Left lobe of liver (tissue), 2 donors: ENCODE results near the gene SH3GLB1. TPM values are rescaled to one million over a fixed set of nuclear protein-coding genes. Genes with fewer than 3 reads are reported as not detected.
"Not testable (repeated sequence)": the region's sequence is repeated elsewhere in the genome, so short reads cannot be mapped to it uniquely, and the experiment has no call there.

Experiments used
- ATAC-seq: fragments of 200-7000 bp; cut with Tn5 transposase; one replicate; pipeline ENCODE4 v1.9.1; 2020; ENCODE audit warnings: mild to moderate bottlenecking, moderate library complexity
- DNase-seq: peaks from one replicate; pipeline ENCODE4 v3.0.0-alpha.2; 2020; ENCODE audit warnings: low spot score
- total RNA-seq: library from RNA; stranded (reverse); gene quantifications from one replicate; pipeline ENCODE4 v1.2.1, GENCODE V29; 2021
- donor health status: DM: no; HTN: no; CAD: no; lungs with moderate emphysema.
- donor health status: DM: no; HTN: yes; CAD: no.

Gene SH3GLB1
- 23.2 TPM for total RNA-seq

- ATAC-seq (peak; percentile 91), DNase-seq (peak; percentile 91)
These were observed at the start of gene SH3GLB1 for GRCh38 chr1:86704458-86704971. Gene SH3GLB1 (plus strand): TSS chr1:86704576. CDS start chr1:86704900, 324 bp downstream.

DNA sequence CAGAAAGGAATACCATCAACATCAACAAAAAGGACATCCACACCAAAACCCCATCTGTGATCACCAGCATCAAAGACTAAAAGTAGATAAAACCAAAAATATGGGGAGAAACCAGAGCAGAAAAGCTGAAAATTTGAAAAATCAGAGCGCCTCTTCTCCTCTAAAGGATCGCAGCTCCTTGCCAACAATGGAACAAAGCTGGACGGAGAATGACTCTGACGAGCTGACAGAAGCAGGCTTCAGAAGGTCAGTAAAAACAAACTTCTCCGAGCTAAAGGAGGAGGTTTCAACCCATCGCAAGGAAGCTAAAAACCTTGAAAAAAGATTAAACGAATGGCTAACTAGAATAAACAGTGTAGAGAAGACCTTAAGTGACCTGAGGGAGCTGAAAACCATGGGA is 46.0 kb upstream of the SH3GLB1 start:
- DNase-seq, ATAC-seq: not testable (repeated sequence)

DNA sequence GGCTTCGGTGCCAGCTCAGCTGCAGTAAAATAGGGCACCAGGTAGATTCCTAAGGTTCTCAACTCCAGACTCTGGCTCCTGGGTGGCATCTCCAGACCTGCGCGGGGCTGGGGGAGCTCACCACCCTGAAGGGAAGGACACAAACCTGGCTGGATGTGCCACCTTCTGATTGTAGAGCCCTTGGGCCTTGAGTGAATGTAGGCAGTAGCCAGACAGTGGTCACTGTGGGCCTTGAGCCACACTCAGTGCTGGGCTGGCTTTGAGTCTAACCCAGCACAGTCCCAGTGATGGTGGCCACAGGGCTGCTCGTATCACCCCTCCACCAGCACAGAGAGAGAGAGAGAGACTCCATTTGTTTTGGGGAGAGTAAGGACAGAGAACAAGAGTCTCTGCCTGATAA is 38.0 kb upstream of the SH3GLB1 start:
- DNase-seq (no peak), ATAC-seq (no peak)

DNA sequence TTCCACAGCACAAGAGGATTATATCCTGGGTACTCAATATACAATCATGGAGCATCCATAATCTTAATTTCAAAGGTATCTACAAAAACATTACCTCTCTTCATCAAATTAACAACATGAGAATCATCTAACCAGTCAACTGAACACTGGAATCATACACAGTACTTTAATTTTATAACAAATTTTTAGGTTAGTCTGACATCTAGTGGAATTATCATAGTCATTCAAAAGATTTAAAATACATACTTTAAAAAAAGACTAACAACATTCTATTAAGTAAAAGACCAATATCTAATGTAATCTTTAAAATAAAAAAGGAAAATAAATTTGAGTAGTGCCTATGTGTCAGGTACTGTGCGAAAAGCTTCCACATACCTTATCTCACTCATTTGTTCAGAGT is 16.8 kb upstream of the SH3GLB1 start:
- ATAC-seq: no peak
- DNase-seq: no peak

- no peak for ATAC-seq
- no peak for DNase-seq
These were observed 11.7 kb upstream of the SH3GLB1 start for GRCh38 chr1:86692641-86693040.

DNA sequence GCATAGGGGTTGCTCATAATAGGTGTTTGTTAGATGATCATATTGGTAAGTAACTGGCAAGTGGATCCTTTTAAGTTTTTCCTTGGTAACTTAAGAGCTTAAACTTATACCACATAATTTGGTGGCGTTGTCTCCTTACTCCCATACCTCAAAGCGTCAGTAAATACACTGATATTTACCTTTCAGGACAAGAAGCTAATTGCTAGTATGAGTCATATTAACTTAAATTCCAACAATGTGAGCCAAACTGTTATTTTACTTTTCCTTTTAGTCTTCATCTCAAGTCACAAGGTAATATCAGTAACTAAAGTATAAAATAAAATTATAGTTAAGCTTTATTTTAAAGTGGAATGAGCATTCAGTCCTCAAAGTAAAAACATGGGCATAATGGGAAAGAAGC is 9.0 kb upstream of the SH3GLB1 start:
- no peak for ATAC-seq

GRCh38 chr1:86696522-86696921 is 7.9 kb upstream of the SH3GLB1 start:
- DNase-seq: no peak
- ATAC-seq: no peak

More for the DNA sequence above, 9.0 kb upstream of the SH3GLB1 start:
- no peak for DNase-seq

DNA sequence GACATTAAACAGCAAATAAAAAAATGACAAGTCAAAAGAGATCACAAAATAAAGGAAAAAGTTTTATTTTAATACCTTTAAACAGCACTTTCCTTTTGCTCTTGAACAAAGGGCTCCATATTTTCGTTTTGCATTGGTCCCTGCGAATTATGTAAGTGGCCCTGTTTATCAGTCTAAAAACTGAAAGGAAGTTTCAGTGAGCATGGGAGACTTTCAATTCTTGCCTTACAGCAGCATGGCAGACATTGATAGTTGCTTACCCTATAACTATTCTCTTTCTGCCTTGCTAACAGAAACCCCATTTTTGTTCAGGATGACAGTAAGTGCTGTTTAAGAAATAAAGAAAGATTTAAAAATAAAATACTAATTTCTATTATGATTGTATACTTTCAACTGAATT is 5.2 kb upstream of the SH3GLB1 start:
- DNase-seq (no peak), ATAC-seq (no peak)

GRCh38 chr1:86701731-86702130 is 2.6 kb upstream of the SH3GLB1 start:
- DNase-seq: no peak
- ATAC-seq: no peak

- ATAC-seq, DNase-seq: not testable (repeated sequence)
These were observed 1.4 kb upstream of the SH3GLB1 start for GRCh38 chr1:86702954-86703494.

GRCh38 chr1:86703696-86704457 is 499 bp upstream of the SH3GLB1 start:
- DNase-seq: no peak

DNA sequence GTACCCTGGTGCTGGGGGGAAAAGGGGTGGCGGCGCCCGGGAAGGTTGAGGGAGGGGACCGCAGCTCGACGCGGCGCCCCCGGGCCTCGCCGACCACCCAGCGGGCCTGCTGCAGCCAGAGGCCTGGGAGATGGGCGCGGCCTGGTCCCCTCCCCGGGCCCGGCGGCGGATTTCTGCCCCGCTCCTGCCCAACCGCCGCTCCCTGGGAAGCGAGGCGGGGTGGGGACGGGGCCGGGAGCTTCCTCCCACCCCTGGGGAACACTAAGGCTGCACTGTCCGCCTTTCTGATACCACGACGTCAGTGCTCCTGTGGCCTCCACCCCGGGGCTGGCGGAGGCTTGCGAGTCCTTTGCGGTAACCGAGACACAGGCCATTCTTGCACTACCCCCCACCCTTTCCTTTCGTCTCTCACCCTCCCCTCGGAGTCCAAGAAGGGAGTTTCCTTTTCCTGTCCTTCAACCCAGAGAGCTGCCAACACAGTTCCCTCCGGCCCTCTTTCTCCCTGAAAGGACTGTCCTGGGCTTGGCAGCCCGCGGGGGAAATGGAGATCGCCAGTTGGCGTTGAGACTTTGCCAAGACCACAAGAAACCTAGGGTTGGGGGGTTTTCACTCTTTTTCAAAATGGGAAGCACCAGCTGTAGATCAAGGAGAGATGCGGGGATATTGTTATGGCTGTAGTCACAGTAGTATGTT is 742 bp downstream of the SH3GLB1 start:
- DNase-seq: peak; percentile 71

More at GRCh38 chr1:86703696-86704457, 499 bp upstream of the SH3GLB1 start:
- peak; percentile 42 for ATAC-seq

GRCh38 chr1:86705665-86705985 is 1.2 kb downstream of the SH3GLB1 start:
- ATAC-seq: no peak
- DNase-seq: no peak

More for the DNA sequence above, 742 bp downstream of the SH3GLB1 start:
- ATAC-seq: peak; percentile 64

- ATAC-seq (no peak), DNase-seq (no peak)
These were observed 1.8 kb downstream of the SH3GLB1 start for GRCh38 chr1:86706018-86706635.

DNA sequence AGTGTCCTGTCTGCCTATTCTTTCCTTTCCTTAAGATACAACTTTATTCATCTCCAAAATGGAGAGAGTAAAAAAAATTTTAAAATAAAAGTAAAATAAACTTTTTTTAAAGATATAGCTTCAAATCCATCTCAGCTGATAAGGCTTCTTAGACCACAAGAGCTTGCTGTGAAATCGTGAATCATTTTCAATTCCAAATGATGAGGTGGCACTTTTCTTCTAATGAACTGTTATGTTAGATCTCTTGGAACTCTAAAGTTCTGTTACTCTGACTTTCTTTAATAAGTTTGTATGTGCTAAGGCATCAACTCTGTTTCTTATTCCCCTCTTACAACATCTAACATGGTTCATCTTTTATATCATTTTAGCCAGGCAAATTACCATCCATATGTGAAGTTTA is 4.5 kb downstream of the SH3GLB1 start:
- ATAC-seq: no peak

GRCh38 chr1:86712088-86712860 is 7.9 kb downstream of the SH3GLB1 start:
- no peak for ATAC-seq
- no peak for DNase-seq

More for the DNA sequence above, 4.5 kb downstream of the SH3GLB1 start:
- DNase-seq: no peak

- DNase-seq (no peak), ATAC-seq (no peak)
These were observed 9.1 kb downstream of the SH3GLB1 start for GRCh38 chr1:86713477-86713876.

DNA sequence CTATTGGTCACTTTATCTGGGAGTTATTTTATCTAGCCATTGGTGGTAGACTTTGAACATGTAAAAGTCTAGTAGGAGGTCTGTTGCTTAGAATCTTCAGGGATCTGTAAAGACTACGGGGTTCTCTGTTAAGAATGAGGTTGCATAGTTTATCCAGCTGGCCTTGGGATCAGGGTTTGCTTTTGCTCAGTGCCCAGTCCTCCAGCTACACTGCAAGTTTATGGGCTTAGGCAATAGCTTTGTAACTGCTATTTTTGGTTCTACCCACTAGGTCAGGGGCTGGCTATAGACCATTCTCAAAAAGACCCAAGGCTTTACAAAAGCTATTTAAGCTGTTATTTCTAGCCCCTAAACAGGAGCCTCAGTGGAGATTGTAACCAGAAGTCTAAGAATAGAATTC is 9.8 kb downstream of the SH3GLB1 start:
- ATAC-seq (peak; percentile 71), DNase-seq (no peak)

DNA sequence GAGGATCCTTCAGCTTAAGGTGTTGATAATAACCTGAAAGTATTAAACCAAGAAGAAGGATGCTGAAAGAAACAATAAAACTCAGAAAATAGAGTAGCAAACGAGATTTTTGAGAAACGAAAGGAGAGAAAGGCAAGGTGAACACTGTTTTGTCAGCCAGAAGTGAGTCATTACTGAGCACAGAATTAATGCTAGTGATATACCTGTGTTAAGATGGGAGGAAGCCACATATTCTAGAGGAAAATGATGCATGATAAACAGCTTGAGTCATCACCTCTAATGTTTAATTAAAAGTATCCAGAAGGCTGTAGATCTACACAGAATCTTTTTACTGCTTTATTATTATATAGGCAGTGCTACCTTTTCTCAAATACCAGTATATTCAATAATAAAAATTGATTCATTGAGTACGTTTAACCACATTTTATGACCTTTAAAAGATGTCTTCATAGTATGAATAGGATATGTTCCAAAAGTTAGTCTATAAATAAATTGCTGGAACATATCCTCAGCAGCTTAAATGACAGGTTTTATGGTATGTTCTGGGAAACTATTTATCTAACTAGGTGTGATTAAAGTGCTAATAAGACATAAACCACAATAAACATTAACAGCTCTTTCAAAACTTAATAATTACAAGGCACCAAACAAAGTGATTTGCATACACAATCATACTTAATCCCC is 10.3 kb downstream of the SH3GLB1 start:
- ATAC-seq (no peak), DNase-seq (no peak)

DNA sequence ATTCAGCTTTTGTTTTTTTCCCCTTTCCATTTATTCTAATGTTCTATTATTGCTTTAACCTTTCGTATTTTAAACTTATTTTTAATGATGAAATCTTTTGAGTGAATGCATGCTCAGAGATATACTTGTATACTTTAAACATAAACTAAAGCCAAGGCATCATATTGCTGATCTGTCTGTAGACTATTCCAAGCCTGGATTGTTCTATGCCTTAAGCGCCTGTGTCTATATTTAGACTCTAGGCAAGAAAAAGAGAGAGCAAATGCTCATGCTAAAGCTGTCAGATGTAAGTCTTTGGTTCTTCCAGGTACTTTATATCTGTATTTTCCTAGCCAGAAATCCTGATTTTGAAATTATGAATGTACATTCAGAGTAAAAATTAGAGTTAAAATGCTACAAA is 14.4 kb downstream of the SH3GLB1 start:
- DNase-seq (no peak), ATAC-seq (no peak)
